Measurements from ENCODE around the gene PKD1L1.

PKD1L1 gene

GRCh38 chr7:47914717-47915615 is 33.3 kb downstream of the PKD1L1 start:
- H3K9ac ChIP-seq (ENCODE audit: low read length) = no peak overlapping the region
- H3K36me3 ChIP-seq (ENCODE audit: control insufficient read depth, insufficient read depth, low read length) = no peaks in the 10 kb centered on the region
- no peak overlapping the region for H3K27ac ChIP-seq (ENCODE audit: low read depth, low read length)
- H3K4me1 ChIP-seq (ENCODE audit: control insufficient read depth, insufficient read depth, low read length) = peaks cover 14% of the 10 kb centered on the region
- H3K4me3 ChIP-seq (ENCODE audit: low read depth, low read length) = no peak overlapping the region
- no peaks in the 10 kb centered on the region for H3K27me3 ChIP-seq (ENCODE audit: control insufficient read depth, insufficient read depth, low read length)
- H3K9me3 ChIP-seq (ENCODE audit: control insufficient read depth, insufficient read depth, low read depth, low read length) = no peaks in the 10 kb centered on the region; the same call in 1 of the 2 replicates

DNA sequence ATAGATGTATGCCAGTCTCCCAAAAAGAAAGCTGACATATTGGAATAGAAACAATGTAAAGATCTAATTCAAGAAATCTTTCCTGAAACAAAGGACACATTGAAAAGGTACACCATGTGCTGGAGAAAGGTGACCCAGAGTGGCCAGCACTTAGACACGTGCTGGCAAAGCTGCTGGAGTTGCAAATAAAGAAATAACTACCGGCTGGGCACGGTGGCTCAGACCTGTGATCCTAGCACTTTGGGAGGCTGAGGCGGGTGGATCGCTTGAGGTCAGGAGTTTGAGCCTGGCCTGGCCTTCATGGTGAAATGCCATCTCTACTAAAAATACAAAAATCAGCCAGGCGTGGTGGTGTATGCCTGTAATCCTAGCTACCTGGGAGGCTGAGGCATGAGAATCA is 35.9 kb downstream of the PKD1L1 start:
- Histone ChIP-seq H3K9me3 (ENCODE audit: control insufficient read depth, insufficient read depth, low read depth, low read length) (no peaks in the 10 kb centered on the region), H3K27ac (ENCODE audit: low read depth, low read length) (no peak overlapping the region), H3K4me3 (ENCODE audit: low read depth, low read length) (no peak overlapping the region), H3K9ac (ENCODE audit: low read length) (no peak overlapping the region), H3K36me3 (ENCODE audit: control insufficient read depth, insufficient read depth, low read length) (no peaks in the 10 kb centered on the region), H3K27me3 (ENCODE audit: control insufficient read depth, insufficient read depth, low read length) (no peaks in the 10 kb centered on the region), H3K4me1 (ENCODE audit: control insufficient read depth, insufficient read depth, low read length) (peaks cover 22% of the 10 kb centered on the region)

GRCh38 chr7:47908720-47909119 is 39.5 kb downstream of the PKD1L1 start:
- peaks cover 15% of the 10 kb centered on the region for H3K4me1 ChIP-seq (ENCODE audit: control insufficient read depth, insufficient read depth, low read length)
- H3K36me3 ChIP-seq (ENCODE audit: control insufficient read depth, insufficient read depth, low read length) = no peaks in the 10 kb centered on the region
- no peak overlapping the region for H3K4me3 ChIP-seq (ENCODE audit: low read depth, low read length)
- no peaks in the 10 kb centered on the region for H3K27me3 ChIP-seq (ENCODE audit: control insufficient read depth, insufficient read depth, low read length)
- no peaks in the 10 kb centered on the region for H3K9me3 ChIP-seq (ENCODE audit: control insufficient read depth, insufficient read depth, low read depth, low read length)
- no peak overlapping the region for H3K9ac ChIP-seq (ENCODE audit: low read length)
- H3K27ac ChIP-seq (ENCODE audit: low read depth, low read length) = no peak overlapping the region

- Histone ChIP-seq H3K4me1 (ENCODE audit: control insufficient read depth, insufficient read depth, low read length) (peaks cover 15% of the 10 kb centered on the region), H3K9me3 (ENCODE audit: control insufficient read depth, insufficient read depth, low read depth, low read length) (no peaks in the 10 kb centered on the region), H3K27ac (ENCODE audit: low read depth, low read length) (no peak overlapping the region), H3K27me3 (ENCODE audit: control insufficient read depth, insufficient read depth, low read length) (no peaks in the 10 kb centered on the region), H3K9ac (ENCODE audit: low read length) (no peak overlapping the region), H3K4me3 (ENCODE audit: low read depth, low read length) (no peak overlapping the region), H3K36me3 (ENCODE audit: control insufficient read depth, insufficient read depth, low read length) (no peaks in the 10 kb centered on the region)
Measured at GRCh38 chr7:47907981-47908616, 40.2 kb downstream of the PKD1L1 start.

DNA sequence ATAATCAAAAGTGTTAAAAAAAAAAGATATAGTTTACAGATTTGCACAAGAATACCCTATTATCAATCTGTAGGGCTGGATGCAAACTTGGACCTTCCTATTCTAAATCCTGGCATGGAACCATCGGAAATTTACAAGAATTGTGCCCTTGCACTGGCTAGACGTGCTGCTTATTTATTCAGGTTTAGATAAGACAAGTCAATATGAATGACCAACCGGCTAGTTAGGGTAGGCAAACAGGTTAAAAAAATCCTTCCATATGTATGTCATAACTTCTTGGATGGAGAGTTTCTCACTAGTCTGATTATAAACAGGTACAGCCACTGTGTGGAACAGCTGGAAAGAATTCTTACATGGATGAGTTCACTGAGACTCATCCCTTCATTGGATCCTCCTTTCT is 41.4 kb downstream of the PKD1L1 start:
- no peaks in the 10 kb centered on the region for H3K36me3 ChIP-seq (ENCODE audit: control insufficient read depth, insufficient read depth, low read length)
- no peaks in the 10 kb centered on the region for H3K27me3 ChIP-seq (ENCODE audit: control insufficient read depth, insufficient read depth, low read length)
- no peaks in the 10 kb centered on the region for H3K9me3 ChIP-seq (ENCODE audit: control insufficient read depth, insufficient read depth, low read depth, low read length)
- no peak overlapping the region for H3K9ac ChIP-seq (ENCODE audit: low read length)
- no peak overlapping the region for H3K4me3 ChIP-seq (ENCODE audit: low read depth, low read length)
- H3K4me1 ChIP-seq (ENCODE audit: control insufficient read depth, insufficient read depth, low read length) = peaks cover 15% of the 10 kb centered on the region
- H3K27ac ChIP-seq (ENCODE audit: low read depth, low read length) = no peak overlapping the region

GRCh38 chr7:47905076-47905920 is 43.0 kb downstream of the PKD1L1 start:
- H3K9me3 ChIP-seq (ENCODE audit: control insufficient read depth, insufficient read depth, low read depth, low read length) = no peaks in the 10 kb centered on the region
- peaks cover 19% of the 10 kb centered on the region for H3K4me1 ChIP-seq (ENCODE audit: control insufficient read depth, insufficient read depth, low read length)
- no peak overlapping the region for H3K4me3 ChIP-seq (ENCODE audit: low read depth, low read length)
- H3K9ac ChIP-seq (ENCODE audit: low read length) = no peak overlapping the region
- H3K27ac ChIP-seq (ENCODE audit: low read depth, low read length) = no peak overlapping the region
- H3K27me3 ChIP-seq (ENCODE audit: control insufficient read depth, insufficient read depth, low read length) = no peaks in the 10 kb centered on the region
- no peaks in the 10 kb centered on the region for H3K36me3 ChIP-seq (ENCODE audit: control insufficient read depth, insufficient read depth, low read length)

DNA sequence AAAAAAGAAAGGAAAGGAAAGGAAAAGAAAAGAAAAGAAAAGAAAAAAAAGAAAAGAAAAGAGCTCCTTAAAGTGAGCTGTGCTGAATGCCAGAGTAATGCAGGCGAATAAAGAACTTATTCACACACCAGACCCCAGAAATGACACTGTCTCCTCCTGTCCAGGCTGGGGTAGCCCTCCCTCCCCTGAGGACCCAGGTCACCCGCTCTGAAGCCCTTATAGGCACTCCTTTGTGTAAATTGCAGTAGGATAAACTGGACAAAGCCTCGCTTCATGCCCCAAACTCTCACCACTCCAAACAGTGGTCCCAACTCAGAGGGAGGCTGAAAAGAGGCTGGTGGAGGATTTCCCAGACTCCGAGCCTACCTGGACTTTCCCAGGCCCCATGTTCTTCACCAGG is 46.3 kb downstream of the PKD1L1 start:
- Histone ChIP-seq H3K4me3 (ENCODE audit: low read depth, low read length) (no peak overlapping the region), H3K27ac (ENCODE audit: low read depth, low read length) (no peak overlapping the region), H3K27me3 (ENCODE audit: control insufficient read depth, insufficient read depth, low read length) (no peaks in the 10 kb centered on the region)

DNA sequence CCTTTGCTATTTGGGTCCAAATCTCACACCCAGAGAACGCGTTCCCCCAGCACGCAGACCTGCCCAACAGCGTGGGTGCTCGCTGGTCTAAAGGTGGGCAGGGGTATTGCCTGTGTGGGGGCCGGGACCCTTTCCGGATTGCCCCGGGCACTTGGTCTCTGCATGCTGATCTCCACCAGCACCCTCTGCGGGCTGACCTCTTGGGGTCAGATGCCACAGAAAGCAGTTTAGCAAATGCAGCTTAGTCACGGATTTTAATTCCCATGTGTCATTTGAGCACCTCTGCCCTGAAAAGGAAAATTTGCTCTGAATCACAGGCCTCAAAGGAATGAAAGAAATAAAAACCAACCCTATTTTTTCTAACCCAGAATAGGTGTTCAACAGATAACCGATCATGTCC is 46.7 kb downstream of the PKD1L1 start:
- Histone ChIP-seq H3K4me3 (ENCODE audit: low read depth, low read length) (no peak overlapping the region), H3K27me3 (ENCODE audit: control insufficient read depth, insufficient read depth, low read length) (no peaks in the 10 kb centered on the region), H3K9me3 (ENCODE audit: control insufficient read depth, insufficient read depth, low read depth, low read length) (no peaks in the 10 kb centered on the region), H3K9ac (ENCODE audit: low read length) (no peak overlapping the region), H3K4me1 (ENCODE audit: control insufficient read depth, insufficient read depth, low read length) (peaks cover 27% of the 10 kb centered on the region), H3K27ac (ENCODE audit: low read depth, low read length) (no peak overlapping the region), H3K36me3 (ENCODE audit: control insufficient read depth, insufficient read depth, low read length) (no peaks in the 10 kb centered on the region)

More for the DNA sequence above, 46.3 kb downstream of the PKD1L1 start:
- Histone ChIP-seq H3K36me3 (ENCODE audit: control insufficient read depth, insufficient read depth, low read length) (no peaks in the 10 kb centered on the region), H3K4me1 (ENCODE audit: control insufficient read depth, insufficient read depth, low read length) (peaks cover 23% of the 10 kb centered on the region), H3K9me3 (ENCODE audit: control insufficient read depth, insufficient read depth, low read depth, low read length) (no peaks in the 10 kb centered on the region), H3K9ac (ENCODE audit: low read length) (no peak overlapping the region)

GRCh38 chr7:47897831-47898230 is 50.4 kb downstream of the PKD1L1 start:
- no peaks in the 10 kb centered on the region for H3K27me3 ChIP-seq (ENCODE audit: control insufficient read depth, insufficient read depth, low read length)
- H3K27ac ChIP-seq (ENCODE audit: low read depth, low read length) = no peak overlapping the region
- no peaks in the 10 kb centered on the region for H3K9me3 ChIP-seq (ENCODE audit: control insufficient read depth, insufficient read depth, low read depth, low read length)

GRCh38 chr7:47896809-47897423 is 51.4 kb downstream of the PKD1L1 start:
- H3K4me3 ChIP-seq (ENCODE audit: low read depth, low read length) = no peak overlapping the region
- H3K27ac ChIP-seq (ENCODE audit: low read depth, low read length) = no peak overlapping the region
- H3K36me3 ChIP-seq (ENCODE audit: control insufficient read depth, insufficient read depth, low read length) = no peaks in the 10 kb centered on the region

More at GRCh38 chr7:47897831-47898230, 50.4 kb downstream of the PKD1L1 start:
- no peak overlapping the region for H3K9ac ChIP-seq (ENCODE audit: low read length)
- H3K4me3 ChIP-seq (ENCODE audit: low read depth, low read length) = no peak overlapping the region
- H3K36me3 ChIP-seq (ENCODE audit: control insufficient read depth, insufficient read depth, low read length) = no peaks in the 10 kb centered on the region
- H3K4me1 ChIP-seq (ENCODE audit: control insufficient read depth, insufficient read depth, low read length) = peaks cover 27% of the 10 kb centered on the region

More at GRCh38 chr7:47896809-47897423, 51.4 kb downstream of the PKD1L1 start:
- no peaks in the 10 kb centered on the region for H3K9me3 ChIP-seq (ENCODE audit: control insufficient read depth, insufficient read depth, low read depth, low read length)
- H3K27me3 ChIP-seq (ENCODE audit: control insufficient read depth, insufficient read depth, low read length) = no peaks in the 10 kb centered on the region
- H3K4me1 ChIP-seq (ENCODE audit: control insufficient read depth, insufficient read depth, low read length) = peaks cover 27% of the 10 kb centered on the region
- no peak overlapping the region for H3K9ac ChIP-seq (ENCODE audit: low read length)

All from HUES6 (cell line).